Measurements from ENCODE around the gene ZSCAN2.

GRCh38 chr15:84595660-84596059 lies 5.1 kb upstream of the ZSCAN2 start:
- TF ChIP-seq POLR2A (IDR thresholded peaks at IDR 0.05) (no peak), CTCF (IDR thresholded peaks at IDR 0.05 in 4 of 5, conservative IDR thresholded peaks at IDR 0.05 in 1 of 5) (no peak)
